ENCODE data around the gene KDM4D. TPM values are rescaled to one million over a fixed set of nuclear protein-coding genes. Genes with fewer than 3 reads are reported as not detected.

The KDM4D gene
- total and polyA plus RNA-seq, 2 of the 4 experiments (the other 2 are of a cell fraction), result 0.90 to 1.1 TPM

DNA sequence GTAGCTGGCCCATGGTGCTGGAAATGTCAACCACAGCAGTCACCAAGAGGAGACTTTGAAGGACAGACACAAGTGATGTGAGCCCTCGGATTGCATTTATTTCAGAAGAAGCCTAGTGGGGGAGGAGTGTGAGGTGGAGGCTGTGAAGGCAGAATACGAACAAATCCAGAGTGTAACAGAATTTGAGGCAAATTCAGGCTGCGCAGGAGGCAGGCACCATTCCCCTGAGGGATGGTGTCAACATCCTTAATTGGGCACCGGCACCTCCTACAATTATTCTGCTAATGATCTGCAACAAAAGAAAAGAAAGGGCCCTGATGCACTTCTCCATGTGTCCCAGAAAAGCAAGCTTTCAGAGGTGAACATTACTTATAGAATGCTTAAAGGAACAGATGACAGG, 32.4 kb upstream of the KDM4D start:
- Histone ChIP-seq H3K9me1 (ENCODE audit: insufficient read depth, low read length) (peaks cover 9% of the 10 kb centered on the region), H3K4me1 (ENCODE audit: control insufficient read depth, insufficient read depth, low read length) (peaks cover 7% of the 10 kb centered on the region), H2AK9ac (replicated peaks; ENCODE audit: low read depth, low read length, poor library complexity) (peak overlapping the region; percentile 33), H4K20me1 (ENCODE audit: insufficient read depth, low read length) (no peaks in the 10 kb centered on the region), H3K23ac (ENCODE audit: low read depth, low read length) (no peak overlapping the region), H2BK5ac (ENCODE audit: low read depth, low read length, poor library complexity, severe bottlenecking) (no peak overlapping the region), H2AK5ac (ENCODE audit: low read depth, low read length) (no peak overlapping the region), H2AFZ (replicated peaks; ENCODE audit: low read length, poor library complexity) (no peak overlapping the region), H2BK120ac (ENCODE audit: low read depth, low read length) (peak overlapping the region; percentile 26; the same call in 1 of the 2 replicates), H3K27me3 (ENCODE audit: control insufficient read depth, insufficient read depth, low read length) (no peaks in the 10 kb centered on the region), H3K27ac (ENCODE audit: insufficient read depth, low read length) (no peak overlapping the region), H3K56ac (ENCODE audit: extremely low read depth, insufficient read depth, low read length) (no peak overlapping the region), H4K91ac (ENCODE audit: insufficient read depth, low read depth, low read length) (no peak overlapping the region), H3K9me3 (ENCODE audit: control insufficient read depth, insufficient read depth, low read length) (no peaks in the 10 kb centered on the region), H2BK20ac (ENCODE audit: low read depth, low read length) (no peak overlapping the region), H3K36me3 (ENCODE audit: control insufficient read depth, insufficient read depth, low read length) (no peaks in the 10 kb centered on the region), H2BK15ac (ENCODE audit: low read depth, low read length) (no peak overlapping the region), H4K8ac (ENCODE audit: low read depth in 2 of 2, low read length in 2 of 2) (no peak overlapping the region; a peak in 1 of 4 replicates), H3K4ac (ENCODE audit: low read depth, low read length) (no peak overlapping the region; the same call in 1 of the 2 replicates), H3K9ac (ENCODE audit: low read depth, low read length) (no peak overlapping the region), H3K4me3 (ENCODE audit: insufficient read depth, low read depth, low read length) (no peak overlapping the region), H3K14ac (replicated peaks; ENCODE audit: low read depth, low read length) (no peak overlapping the region), H3K79me1 (ENCODE audit: low read depth in 1 of 2, low read length in 2 of 2) (no peaks in the 10 kb centered on the region), H3K18ac (ENCODE audit: low read depth, low read length) (no peak overlapping the region), H4K5ac (ENCODE audit: low read depth, low read length) (no peak overlapping the region), H3K4me2 (ENCODE audit: low read depth, low read length) (no peak overlapping the region)
- TF ChIP-seq MAFK (IDR thresholded peaks at IDR 0.05; ENCODE audit: low read depth, low read length) (no peak), MXI1 (IDR thresholded peaks at IDR 0.05; ENCODE audit: borderline replicate concordance, low read depth, low read length) (no peak), BHLHE40 (IDR thresholded peaks at IDR 0.05; ENCODE audit: low read depth, low read length) (no peak), POLR2A (IDR thresholded peaks at IDR 0.05; ENCODE audit: low read depth, low read length) (no peak), RFX5 (IDR thresholded peaks at IDR 0.05; ENCODE audit: low read depth, low read length) (no peak), CHD1 (IDR thresholded peaks at IDR 0.05; ENCODE audit: low read depth, low read length) (no peak), RCOR1 (IDR thresholded peaks at IDR 0.05; ENCODE audit: insufficient replicate concordance, low read length) (no peak), CEBPB (IDR thresholded peaks at IDR 0.05; ENCODE audit: low read depth, low read length) (no peak), USF2 (IDR thresholded peaks at IDR 0.05; ENCODE audit: low read depth, low read length) (no peak), MAZ (IDR thresholded peaks at IDR 0.05; ENCODE audit: borderline replicate concordance, low read depth, low read length) (no peak), RAD21 (IDR thresholded peaks at IDR 0.05; ENCODE audit: low read length) (no peak), SMC3 (IDR thresholded peaks at IDR 0.05; ENCODE audit: low read depth, low read length) (no peak), FOS (IDR thresholded peaks at IDR 0.05; ENCODE audit: low read depth, low read length) (no peak), NFE2L2 (IDR thresholded peaks at IDR 0.05; ENCODE audit: low read depth, low read length) (no peak)
- TF ChIP-seq, protein P1, sequence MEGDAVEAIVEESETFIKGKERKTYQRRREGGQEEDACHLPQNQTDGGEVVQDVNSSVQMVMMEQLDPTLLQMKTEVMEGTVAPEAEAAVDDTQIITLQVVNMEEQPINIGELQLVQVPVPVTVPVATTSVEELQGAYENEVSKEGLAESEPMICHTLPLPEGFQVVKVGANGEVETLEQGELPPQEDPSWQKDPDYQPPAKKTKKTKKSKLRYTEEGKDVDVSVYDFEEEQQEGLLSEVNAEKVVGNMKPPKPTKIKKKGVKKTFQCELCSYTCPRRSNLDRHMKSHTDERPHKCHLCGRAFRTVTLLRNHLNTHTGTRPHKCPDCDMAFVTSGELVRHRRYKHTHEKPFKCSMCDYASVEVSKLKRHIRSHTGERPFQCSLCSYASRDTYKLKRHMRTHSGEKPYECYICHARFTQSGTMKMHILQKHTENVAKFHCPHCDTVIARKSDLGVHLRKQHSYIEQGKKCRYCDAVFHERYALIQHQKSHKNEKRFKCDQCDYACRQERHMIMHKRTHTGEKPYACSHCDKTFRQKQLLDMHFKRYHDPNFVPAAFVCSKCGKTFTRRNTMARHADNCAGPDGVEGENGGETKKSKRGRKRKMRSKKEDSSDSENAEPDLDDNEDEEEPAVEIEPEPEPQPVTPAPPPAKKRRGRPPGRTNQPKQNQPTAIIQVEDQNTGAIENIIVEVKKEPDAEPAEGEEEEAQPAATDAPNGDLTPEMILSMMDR (conservative IDR thresholded peaks at IDR 0.05; ENCODE audit: low read depth, low read length), result no peak
- TF ChIP-seq, protein P2, sequence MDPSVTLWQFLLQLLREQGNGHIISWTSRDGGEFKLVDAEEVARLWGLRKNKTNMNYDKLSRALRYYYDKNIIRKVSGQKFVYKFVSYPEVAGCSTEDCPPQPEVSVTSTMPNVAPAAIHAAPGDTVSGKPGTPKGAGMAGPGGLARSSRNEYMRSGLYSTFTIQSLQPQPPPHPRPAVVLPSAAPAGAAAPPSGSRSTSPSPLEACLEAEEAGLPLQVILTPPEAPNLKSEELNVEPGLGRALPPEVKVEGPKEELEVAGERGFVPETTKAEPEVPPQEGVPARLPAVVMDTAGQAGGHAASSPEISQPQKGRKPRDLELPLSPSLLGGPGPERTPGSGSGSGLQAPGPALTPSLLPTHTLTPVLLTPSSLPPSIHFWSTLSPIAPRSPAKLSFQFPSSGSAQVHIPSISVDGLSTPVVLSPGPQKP (IDR thresholded peaks at IDR 0.05; ENCODE audit: borderline replicate concordance, low read depth, low read length), result no peak
- no TSS peak for BruUV-seq (replicated peaks)
- no CpG with 5 or more reads among the region's 4 CpGs for WGBS, 2 experiments (ENCODE audit: extremely low coverage in 2 of 2, insufficient read length in 1 of 2)
- no peak for ATAC-seq (ENCODE audit: low read depth)
- DNase-seq, result no peak
- intact Hi-C loops (cut with micrococcal nuclease), result no loop called here
- in situ Hi-C loops (cut with MboI; ENCODE audit: low sequenced_read_pairs), result loop anchor here (25.0 kb wide), 1 partner anchor 804 kb away; the partner anchor contains the start of gene PANX1
- CTCF ChIA-PET, result interaction anchor here (0.7 kb wide), 1 partner anchor 411 kb away, joined by 4 read pairs; no protein-coding TSS in a partner anchor
- POLR2A ChIA-PET (ENCODE audit: unreplicated experiment), result no interaction called here
- dilution Hi-C loops (cut with HindIII; ENCODE audit: low sequenced_read_pairs, unreplicated experiment), result no loop called here
